Measurements from ENCODE around the gene GOLGA6L6. TPM values are rescaled to one million over a fixed set of nuclear protein-coding genes. Genes with fewer than 3 reads are reported as not detected.
"Not testable (repeated sequence)": the region's sequence is repeated elsewhere in the genome, so short reads cannot be mapped to it uniquely, and the experiment has no call there.

Gene GOLGA6L6, protein sequence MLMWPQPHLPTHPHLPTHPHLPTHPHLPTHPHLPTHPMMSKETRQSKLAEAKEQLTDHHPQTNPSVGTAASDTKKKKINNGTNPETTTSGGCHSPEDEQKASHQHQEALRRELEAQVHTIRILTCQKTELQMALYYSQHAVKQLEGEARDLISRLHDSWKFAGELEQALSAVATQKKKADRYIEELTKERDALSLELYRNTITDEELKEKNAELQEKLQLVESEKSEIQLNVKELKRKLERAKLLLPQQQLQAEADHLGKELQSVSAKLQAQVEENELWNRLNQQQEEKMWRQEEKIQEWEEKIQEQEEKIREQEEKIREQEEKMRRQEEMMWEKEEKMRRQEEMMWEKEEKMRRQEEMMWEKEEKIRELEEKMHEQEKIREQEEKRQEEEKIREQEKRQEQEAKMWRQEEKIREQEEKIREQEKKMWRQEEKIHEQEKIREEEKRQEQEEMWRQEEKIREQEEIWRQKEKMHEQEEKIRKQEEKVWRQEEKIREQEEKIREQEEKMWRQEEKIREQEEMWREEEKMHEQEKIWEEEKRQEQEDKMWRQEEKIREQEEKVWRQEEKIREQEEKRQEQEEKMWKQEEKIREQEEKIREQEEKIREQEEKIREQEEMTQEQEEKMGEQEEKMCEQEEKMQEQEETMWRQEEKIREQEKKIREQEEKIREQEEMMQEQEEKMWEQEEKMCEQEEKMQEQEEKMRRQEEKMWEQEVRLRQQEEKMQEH
- total RNA-seq, result not detected
- polyA plus RNA-seq, result not detected
- long read RNA-seq, donor 1, result 0 reads
- long read RNA-seq, donor 2, result 0 reads
- long read RNA-seq, donor 3, result 0 reads

DNA sequence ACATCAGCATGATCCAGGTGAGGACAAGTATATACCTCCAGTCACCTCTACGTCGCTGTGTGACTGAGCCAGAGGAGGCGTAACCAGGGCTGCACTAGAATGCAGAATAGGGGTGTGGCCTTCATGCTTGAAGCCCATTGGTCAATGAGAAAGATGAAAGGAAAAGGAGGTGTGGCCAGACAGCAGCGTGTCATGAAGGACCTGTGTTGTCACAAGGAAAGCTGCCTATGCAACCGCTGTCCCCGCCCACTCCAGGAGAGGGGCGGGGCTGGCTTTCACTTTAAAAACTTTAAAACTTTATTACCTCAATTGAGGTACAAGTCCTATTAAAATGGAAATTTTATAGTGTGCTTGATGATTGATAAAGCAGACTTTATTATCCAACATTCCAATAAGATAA is at the start of gene GOLGA6L6:
Gene GOLGA6L6, minus strand, starts transcription at position 101 of the 400 bp plus-strand sequence. Its CDS starts 91 bp downstream, at position 10.
- intact Hi-C loops (cut with DNase I); ATAC-seq; H3K9me3 ChIP-seq; DNase-seq; H3K27me3 ChIP-seq; H3K27ac ChIP-seq; H3K4me3 ChIP-seq; H3K36me3 ChIP-seq; H3K4me1 ChIP-seq: not testable (repeated sequence)
- WGBS, 4 donors, result 80 to 95% (median 86%) methylated on average over 4 to 5 of the region's 7 CpGs

DNA sequence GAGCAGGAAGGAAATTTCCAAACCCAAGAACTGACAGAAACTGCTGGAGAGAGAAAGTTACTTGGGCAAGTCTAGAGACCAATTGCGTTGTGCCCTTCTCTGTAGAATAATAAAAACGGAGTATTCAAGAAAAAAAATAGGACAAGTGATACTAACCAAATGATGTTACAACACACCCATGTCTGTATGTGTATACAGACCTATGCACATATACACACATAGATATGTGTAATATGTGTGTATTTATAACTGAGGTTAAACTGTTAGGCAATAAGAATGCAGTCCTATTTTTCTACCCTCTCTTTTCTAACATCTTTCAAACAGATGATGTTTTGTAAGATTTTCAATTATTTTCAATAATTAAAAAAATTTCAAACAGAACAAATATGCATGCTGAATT is 48.5 kb upstream of the GOLGA6L6 start:
- H3K4me3 ChIP-seq; H3K27me3 ChIP-seq; DNase-seq; ATAC-seq; intact Hi-C loops (cut with DNase I); H3K4me1 ChIP-seq; H3K36me3 ChIP-seq; H3K9me3 ChIP-seq; H3K27ac ChIP-seq: not testable (repeated sequence)
- no CpG with 5 or more reads among the region's 2 CpGs for WGBS, 4 donors

DNA sequence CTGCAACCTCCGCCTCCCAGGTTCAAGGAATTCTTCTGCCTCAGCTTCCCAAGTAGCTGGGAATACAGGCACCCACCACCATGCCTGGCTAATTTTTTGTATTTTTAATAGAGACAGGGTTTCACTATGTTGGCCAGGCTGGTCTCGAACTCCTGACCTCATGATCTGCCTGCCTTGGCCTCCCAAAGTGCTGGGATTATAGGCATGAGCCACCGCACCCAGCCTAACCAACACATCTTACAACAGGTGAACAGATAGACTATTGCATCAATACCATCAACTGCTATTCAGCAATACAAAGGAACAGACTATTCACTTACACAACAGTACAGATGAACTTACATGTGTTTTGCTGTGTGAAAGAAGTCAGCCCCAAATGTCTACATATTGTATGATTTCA is 45.2 kb upstream of the GOLGA6L6 start:
- 61 to 79% methylated on average over 2 of the region's 3 CpGs; no CpG with 5 or more reads in 2 of the 4 donors for WGBS, 4 donors
- not testable (repeated sequence) for ATAC-seq

DNA sequence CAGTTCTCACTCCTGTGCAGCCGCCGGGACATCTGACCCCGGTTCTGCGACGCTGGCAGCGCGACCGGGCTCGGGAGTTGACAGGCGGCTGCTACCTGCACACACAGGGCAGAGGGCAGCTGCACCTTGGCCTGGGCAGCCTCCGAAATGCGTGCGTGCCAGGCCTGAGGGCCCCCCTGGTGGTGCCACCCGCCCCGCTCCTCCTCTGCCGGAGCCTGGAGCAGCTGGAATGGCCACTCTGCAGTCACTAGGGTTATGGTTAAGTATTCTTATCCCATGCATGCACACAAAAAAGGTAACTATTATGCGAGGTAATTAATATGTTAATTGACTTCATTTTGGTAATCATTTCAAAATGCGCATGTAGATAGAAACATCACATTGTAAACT is 41.1 kb upstream of the GOLGA6L6 start:
- ATAC-seq; H3K36me3 ChIP-seq; H3K27ac ChIP-seq; H3K4me3 ChIP-seq; H3K27me3 ChIP-seq; H3K4me1 ChIP-seq; intact Hi-C loops (cut with DNase I); H3K9me3 ChIP-seq: not testable (repeated sequence)
- DNase-seq, result peak in 1 of 5 donors; percentile 23
- 77 to 83% (median 79%) methylated on average over 4 to 8 of the region's 18 CpGs for WGBS, 4 donors

More for the DNA sequence above, 45.2 kb upstream of the GOLGA6L6 start:
- DNase-seq; H3K36me3 ChIP-seq; H3K4me1 ChIP-seq; intact Hi-C loops (cut with DNase I); H3K27me3 ChIP-seq; H3K9me3 ChIP-seq; H3K4me3 ChIP-seq; H3K27ac ChIP-seq: not testable (repeated sequence)

DNA sequence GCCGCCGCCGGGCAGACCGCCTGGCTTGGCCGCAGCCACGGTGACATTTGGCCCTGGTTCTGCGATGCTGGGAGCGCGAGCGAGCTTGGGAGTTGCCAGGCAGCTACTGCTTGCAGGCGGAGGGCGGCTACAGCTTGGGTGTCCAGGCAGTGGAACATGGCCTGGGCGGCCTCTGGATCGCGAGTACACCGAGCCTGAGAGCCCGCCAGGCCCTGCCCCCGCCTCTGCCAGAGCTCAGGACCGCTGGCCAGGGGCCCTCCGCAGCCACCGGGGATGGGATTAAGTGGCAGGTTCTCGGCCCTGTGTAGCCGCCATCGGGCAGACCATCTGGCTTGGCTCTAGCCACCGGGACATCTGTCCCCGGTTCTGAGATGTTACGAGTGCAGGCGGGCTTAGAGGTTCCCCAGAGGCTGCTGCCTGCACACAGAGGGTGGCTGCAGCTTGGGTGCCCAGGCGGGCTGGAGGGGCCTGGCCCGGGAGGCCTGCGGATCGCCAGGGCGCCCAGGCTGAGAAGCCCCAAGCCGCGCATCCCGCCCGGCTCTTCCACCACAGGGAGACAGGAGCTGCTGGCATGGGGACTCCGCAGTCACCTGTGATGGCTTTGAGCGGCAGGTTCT is 40.6 kb upstream of the GOLGA6L6 start:
- H3K27ac ChIP-seq; H3K9me3 ChIP-seq; H3K27me3 ChIP-seq; H3K36me3 ChIP-seq; H3K4me3 ChIP-seq; intact Hi-C loops (cut with DNase I); H3K4me1 ChIP-seq: not testable (repeated sequence)
- WGBS, 4 donors, result 78 to 89% methylated on average over 6 to 11 of the region's 39 CpGs; no CpG with 5 or more reads in 2 of the 4 donors
- ATAC-seq (peak in 1 of 4 donors; percentile 81), DNase-seq (peak in 1 of 5 donors; percentile 12)

DNA sequence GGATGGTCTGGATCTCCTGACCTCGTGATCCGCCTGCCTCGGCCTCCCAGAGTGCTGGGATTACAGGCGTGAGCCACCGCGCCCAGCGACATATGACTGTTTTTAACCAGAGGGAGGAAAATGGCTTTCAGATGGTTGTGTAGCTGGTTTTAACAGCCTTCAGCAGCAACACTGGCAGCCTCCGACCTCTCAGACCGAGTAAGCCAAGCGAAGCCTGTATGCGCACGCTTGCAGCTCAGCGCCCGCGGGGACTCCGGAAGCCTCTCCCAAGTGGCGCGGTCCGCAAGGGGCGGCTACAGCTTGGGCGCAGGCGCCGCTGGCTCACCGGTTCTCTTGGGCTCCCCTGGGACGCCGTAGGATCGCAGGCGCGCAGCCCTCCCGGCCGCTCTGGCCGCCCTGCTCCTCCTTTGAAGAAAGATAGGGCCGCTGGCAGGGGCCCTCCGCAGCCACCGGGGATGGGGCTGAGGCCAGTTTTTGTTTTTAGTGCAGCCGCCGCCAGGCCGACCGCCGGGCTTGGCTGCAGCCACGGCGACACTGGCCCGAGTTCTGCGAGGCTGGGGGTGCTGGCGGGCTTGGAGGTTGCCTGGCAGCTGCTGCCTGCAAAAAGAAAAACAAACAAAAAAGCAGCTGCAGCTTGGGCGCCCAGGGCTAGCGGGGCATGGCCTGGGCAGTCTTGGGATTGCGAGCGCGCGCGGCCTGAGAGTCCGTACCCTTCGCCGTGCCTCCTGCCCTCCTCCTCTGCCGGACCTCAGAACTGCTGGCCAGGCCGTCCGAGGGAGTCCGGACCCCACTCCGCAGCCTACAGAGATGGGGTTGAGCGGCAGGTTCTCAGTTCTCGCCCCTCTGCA is 39.9 kb upstream of the GOLGA6L6 start:
- peak in 1 of 4 donors; percentile 87 for ATAC-seq
- H3K4me3 ChIP-seq; H3K36me3 ChIP-seq; H3K27ac ChIP-seq; intact Hi-C loops (cut with DNase I); H3K27me3 ChIP-seq; H3K9me3 ChIP-seq; H3K4me1 ChIP-seq: not testable (repeated sequence)
- DNase-seq, result peak in 1 of 5 donors; percentile 20
- WGBS, 4 donors, result 69 to 80% methylated on average over 14 to 15 of the region's 62 CpGs; no CpG with 5 or more reads in 2 of the 4 donors

DNA sequence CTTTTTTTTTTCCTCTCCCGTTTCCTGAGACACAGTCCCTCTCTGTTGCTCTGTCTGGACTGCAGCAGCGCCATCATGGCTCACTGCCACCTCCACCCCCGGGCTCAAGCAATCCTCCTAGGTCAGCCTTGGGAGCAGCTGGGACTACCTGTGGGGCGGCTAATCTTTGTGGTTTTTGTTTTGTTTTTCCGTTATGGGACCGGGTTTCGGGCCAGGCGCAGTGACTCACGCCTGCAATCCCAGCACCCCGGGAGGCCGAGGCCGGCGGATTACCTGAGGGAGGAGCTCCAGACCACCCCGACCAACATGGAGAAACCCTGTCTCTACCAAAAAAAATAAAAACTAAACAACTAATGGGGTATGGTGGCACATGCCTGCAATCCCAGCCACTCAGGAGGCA is 38.1 kb upstream of the GOLGA6L6 start:
- H3K9me3 ChIP-seq; H3K27me3 ChIP-seq; H3K4me3 ChIP-seq; H3K27ac ChIP-seq; ATAC-seq; H3K36me3 ChIP-seq; intact Hi-C loops (cut with DNase I); DNase-seq; H3K4me1 ChIP-seq: not testable (repeated sequence)
- 88 to 89% methylated on average over 10 to 11 of the region's 14 CpGs; no CpG with 5 or more reads in 2 of the 4 donors for WGBS, 4 donors

DNA sequence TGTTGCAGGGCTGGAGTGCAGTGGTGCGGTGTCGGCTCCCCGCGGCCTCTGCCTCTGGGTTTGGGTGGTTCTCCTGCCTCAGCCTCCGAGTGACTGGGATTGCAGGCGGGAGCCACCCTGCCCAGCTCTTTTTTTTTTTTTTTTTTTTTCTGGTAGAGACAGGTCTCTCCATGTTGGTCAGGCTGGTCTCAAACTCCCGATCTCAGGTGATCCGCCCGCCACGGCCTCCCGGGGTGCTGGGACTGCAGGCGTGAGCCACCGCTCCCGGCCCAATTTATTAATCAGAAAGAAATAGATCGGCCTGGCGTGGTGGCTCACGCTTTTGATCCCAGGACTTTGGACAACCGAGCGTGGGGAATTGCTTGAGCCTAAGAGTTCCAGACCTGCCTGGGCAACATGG is 9.7 kb upstream of the GOLGA6L6 start:
- 89 to 99% (median 94%) methylated on average over 5 to 15 of the region's 19 CpGs for WGBS, 4 donors
- H3K27ac ChIP-seq; H3K4me3 ChIP-seq; intact Hi-C loops (cut with DNase I); H3K36me3 ChIP-seq; ATAC-seq; DNase-seq; H3K4me1 ChIP-seq; H3K27me3 ChIP-seq; H3K9me3 ChIP-seq: not testable (repeated sequence)

DNA sequence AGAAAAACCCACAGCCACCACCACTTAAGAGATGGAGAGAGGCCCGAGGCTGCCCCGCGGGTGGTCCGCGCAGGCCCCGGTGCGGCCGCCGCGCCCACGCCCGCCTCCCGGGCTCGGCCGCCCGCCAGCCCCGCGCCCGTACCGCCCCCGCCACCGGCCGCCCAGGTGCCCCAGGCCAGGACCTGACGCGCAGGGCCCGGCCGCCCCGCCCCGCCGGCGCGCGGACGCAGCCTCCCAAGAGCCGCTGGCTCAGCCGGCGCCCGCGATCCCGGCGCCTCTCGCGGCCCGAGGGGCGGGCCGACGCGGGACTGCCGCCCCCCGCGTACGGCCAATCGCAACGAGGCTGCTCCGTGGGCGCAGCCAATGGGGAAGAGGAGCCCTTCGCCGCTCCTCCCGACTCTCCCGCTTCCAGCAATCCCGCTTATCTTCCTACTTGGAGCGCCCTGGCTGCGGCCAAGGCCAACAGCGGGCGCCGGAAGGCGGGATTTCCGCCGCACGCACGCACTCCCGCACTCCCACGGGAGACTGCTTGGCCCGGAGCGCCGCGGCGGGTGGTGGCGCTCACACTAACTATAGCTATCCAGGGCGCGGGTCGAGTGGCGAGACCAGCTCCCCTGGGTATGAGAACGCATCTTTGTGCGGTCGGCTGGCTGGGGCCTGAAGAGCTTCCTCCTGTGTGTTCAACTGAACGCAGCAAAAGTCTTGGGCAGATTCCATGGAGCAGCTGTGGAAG is 35.5 kb downstream of the GOLGA6L6 start:
- WGBS, 4 donors, result 39 to 45% methylated on average over 14 to 44 of the region's 87 CpGs; no CpG with 5 or more reads in 2 of the 4 donors
- ATAC-seq; H3K27ac ChIP-seq; H3K4me1 ChIP-seq; H3K9me3 ChIP-seq; H3K4me3 ChIP-seq; H3K27me3 ChIP-seq; intact Hi-C loops (cut with DNase I); H3K36me3 ChIP-seq: not testable (repeated sequence)
- peak in 1 of 5 donors; percentile 20 for DNase-seq
